NCI-H1436 treated with DMSO at 0.1 percent for 48 hours (cell line): ENCODE measurements around the gene POGLUT2.
A peak's percentile ranks its signal among the peaks of the same experiment; 100 is the strongest.

Experiments
- DNase-seq: peaks from one replicate; lab custom pipeline; 2025; lab: John Stamatoyannopoulos, UW

POGLUT2 gene

GRCh38 chr13:102798581-102799425 lies at the start of gene POGLUT2, which contains the start of gene BIVM:
POGLUT2 (minus strand) TSS chr13:102798976; CDS start chr13:102798670, 306 bp downstream.
BIVM (plus strand) TSS chr13:102799119; CDS start chr13:102807268, 8,149 bp downstream.
- peak; percentile 28 for DNase-seq

- no peak for DNase-seq
These were observed 48.8 kb upstream of the POGLUT2 start for GRCh38 chr13:102847272-102848234.

DNA sequence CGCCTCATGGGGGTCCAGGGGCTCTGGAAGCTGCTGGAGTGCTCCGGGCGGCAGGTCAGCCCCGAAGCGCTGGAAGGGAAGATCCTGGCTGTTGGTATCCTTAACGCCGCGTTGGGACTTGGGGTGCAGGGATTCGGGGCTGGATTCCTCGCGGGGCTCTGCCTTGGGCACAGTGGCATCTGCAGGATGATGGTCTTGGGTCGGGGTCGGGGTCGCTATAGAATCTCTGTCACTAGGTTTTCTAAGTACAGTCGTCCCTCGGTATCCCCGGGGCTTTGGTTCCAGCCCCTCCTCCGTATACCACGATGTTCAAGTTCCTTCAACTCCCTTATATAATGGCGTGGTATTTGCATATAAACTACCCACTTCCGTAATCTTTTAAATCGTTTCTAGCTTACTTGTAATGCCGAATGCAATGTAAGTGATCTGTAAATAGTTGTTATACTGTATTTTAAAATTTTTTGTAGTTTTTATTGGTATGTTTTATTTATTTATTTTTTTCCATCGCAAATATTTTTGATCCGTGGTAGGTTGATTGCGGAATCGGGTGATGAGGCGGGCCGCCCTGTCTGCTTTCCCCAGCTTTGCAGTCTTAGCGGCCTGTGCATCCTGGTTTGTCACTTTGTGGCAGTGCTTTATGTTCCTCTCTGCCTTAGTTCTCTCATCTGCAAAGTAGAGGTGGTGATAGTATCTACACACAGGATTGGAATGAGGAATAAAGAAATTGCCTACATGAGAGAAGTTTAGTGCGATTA lies 47.7 kb upstream of the POGLUT2 start:
- DNase-seq, result no peak

GRCh38 chr13:102845630-102846260 lies 47.0 kb upstream of the POGLUT2 start, which contains the start of gene ERCC5:
ERCC5 (plus strand) TSS chr13:102846032; CDS start chr13:102846267, 235 bp downstream.
- peak; percentile 62 for DNase-seq

- no peak for DNase-seq
These were observed 46.5 kb upstream of the POGLUT2 start for GRCh38 chr13:102845289-102845629.

DNA sequence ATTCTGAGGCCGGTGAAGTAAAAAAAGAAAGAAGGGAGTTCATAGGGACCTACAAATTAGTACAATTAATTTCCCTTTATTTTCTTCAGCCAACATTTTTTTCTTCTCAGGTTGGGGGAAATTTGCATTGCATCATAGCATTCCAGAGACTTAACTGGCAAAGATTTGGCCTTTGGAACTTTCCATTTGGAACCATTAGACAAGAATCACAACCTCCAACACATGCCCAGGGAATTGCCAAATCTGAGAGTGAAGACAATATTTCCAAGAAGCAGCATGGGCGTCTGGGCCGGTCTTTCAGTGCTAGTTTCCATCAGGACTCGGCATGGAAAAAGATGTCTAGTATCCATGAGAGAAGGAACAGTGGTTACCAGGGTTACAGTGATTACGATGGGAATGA lies 40.7 kb upstream of the POGLUT2 start:
- no peak for DNase-seq

- DNase-seq, result no peak
These were observed 40.2 kb upstream of the POGLUT2 start for GRCh38 chr13:102838982-102839381.

DNA sequence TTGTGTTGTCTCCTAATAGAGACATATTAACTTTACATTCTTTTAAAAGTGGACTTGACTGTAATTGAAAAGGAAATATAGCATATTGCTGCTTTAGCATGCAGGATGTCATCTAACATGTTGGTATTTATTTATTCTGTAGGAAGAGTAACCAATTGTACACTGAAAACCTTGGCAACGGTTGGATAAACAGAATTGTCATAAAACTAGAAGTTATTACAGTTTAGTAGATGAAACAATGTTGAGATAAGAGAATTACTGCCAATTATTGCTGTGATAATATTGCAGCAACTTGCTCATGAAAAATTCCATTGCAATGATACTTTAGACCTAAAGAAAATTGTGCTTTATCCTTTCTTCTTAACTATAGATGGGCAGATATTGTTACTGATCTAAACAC lies 39.5 kb upstream of the POGLUT2 start:
- DNase-seq, result no peak

- no peak for DNase-seq
These were observed 37.7 kb upstream of the POGLUT2 start for GRCh38 chr13:102836471-102836870.

- DNase-seq, result no peak
These were observed 31.9 kb upstream of the POGLUT2 start for GRCh38 chr13:102830646-102831045.

DNA sequence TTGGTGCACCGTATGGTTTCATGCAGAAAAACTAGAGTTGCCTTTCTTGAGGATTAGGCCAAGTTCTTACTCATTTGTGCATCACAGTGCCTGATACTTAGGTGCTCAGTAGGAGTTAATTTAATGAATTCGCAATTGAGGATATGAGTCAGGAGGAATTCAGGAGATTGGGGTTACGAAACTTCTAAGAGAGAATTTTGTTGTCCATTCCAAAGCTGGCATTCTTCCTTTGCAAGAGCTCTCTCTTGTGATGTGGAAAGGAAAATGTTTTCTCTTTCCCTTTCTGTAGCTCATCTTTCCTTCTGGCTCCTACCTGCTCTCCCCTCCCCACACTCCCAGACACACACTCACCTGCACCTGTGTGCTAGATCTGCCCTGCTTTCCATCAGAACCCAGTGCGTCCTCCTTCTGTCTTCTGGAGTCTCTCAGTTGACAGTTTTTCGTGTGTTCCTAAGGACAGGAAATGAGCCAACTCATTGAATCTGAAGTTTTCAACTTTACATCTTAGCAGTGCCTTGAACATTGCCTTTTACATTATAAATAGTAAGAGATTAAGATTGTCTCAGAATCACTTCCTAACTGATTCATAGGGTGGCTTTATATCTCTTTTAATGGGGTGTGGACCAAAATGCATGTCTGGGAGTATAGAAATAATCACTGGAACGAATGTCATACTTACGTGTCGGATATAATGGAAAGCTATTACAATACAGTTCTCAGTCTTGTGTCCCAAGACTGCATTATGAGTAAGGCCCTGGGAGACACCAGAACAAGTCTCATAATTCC lies 27.3 kb upstream of the POGLUT2 start:
- DNase-seq, result no peak

- no peak for DNase-seq
These were observed 26.6 kb upstream of the POGLUT2 start for GRCh38 chr13:102825400-102825799.

DNA sequence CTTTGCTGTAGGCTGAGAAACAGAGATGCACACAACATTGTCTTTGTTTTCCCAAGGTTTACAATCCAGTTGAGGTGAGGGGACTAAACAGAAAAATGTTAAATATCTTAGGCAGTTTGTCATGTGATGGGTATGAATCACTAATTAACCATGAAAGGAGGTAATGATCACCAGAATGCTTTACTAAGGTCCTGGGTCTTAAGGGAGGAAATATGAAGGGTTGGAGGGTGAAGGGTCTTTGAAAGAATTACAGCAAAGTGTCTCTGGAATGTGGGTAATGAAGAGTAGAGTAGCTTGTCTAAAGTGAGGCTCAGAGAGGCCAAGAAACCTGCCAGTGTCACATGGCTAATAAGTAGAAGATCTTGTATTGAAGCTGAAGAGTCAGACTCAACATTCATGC lies 19.1 kb upstream of the POGLUT2 start:
- DNase-seq, result no peak

GRCh38 chr13:102817241-102817640 lies 18.5 kb upstream of the POGLUT2 start:
- DNase-seq, result no peak

DNA sequence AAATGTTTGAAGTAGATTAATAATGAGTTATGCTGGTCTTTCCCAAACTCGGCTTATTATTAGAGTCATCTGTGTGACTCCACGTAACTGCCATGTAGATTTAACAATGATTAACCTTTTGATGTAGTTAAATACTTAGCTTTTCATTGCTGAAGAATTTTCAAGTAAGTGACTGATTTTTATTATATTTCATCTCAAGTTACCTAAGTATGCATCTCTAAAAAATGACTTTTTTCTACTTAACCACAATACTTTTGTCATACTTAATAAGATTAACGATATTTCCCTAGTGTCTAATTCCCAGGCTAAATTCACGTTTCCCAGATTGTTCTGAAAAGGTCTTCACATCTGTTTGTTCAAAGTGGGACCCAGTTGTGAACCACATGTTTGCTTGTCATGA lies 17.9 kb upstream of the POGLUT2 start:
- no peak for DNase-seq

DNA sequence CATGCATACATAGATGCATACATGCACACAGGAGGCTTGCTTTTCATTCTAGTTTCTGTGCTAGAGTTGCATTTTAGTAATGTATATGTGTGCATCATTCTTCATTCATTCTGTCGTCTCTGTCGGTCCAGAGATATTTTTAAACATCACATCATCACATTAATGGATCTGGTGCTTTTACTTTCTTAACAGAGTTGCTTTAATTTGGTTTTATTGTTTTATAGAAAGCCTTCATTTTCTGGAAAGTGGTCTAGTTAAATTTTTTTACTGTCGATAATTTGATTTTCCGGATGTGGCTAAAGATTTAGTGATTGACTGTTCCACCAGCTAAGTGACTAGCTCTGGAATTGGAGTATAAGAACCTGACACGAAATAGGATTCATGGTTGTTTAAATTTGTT lies 17.0 kb upstream of the POGLUT2 start:
- DNase-seq, result no peak

GRCh38 chr13:102814793-102815192 lies 16.0 kb upstream of the POGLUT2 start:
- no peak for DNase-seq

- no peak for DNase-seq
These were observed 15.3 kb upstream of the POGLUT2 start for GRCh38 chr13:102814025-102814607.

GRCh38 chr13:102812611-102813287 lies 14.0 kb upstream of the POGLUT2 start:
- DNase-seq, result no peak

- DNase-seq, result no peak
These were observed 8.9 kb upstream of the POGLUT2 start for GRCh38 chr13:102807699-102808098.
